HG03558 (cell line): Measurements from ENCODE around the gene TFCP2L1.

Experiments
- ATAC-seq: cut with Tn5 transposase; IDR thresholded peaks from one replicate; pipeline ENCODE4 v1.9.1; 2021; ENCODE audit warnings: moderate number of reproducible peaks; ENCODE audit not compliant: unreplicated experiment; ENCODE audit errors: extremely low read depth

TFCP2L1 gene

GRCh38 chr2:121297217-121297830 lies 12.3 kb upstream of the TFCP2L1 start:
- ATAC-seq: no peak

- ATAC-seq: no peak
Measured at GRCh38 chr2:121295911-121296650, 11.1 kb upstream of the TFCP2L1 start.

- ATAC-seq: no peak
Measured at GRCh38 chr2:121294881-121295840, 10.2 kb upstream of the TFCP2L1 start.

- ATAC-seq: no peak
Measured at GRCh38 chr2:121293450-121294325, 8.7 kb upstream of the TFCP2L1 start.

GRCh38 chr2:121291251-121291580 lies 6.2 kb upstream of the TFCP2L1 start:
- ATAC-seq: no peak

- ATAC-seq: no peak
Measured at GRCh38 chr2:121289271-121289670, 4.3 kb upstream of the TFCP2L1 start.

GRCh38 chr2:121288454-121289231 lies 3.6 kb upstream of the TFCP2L1 start:
- no peak for ATAC-seq

GRCh38 chr2:121287956-121288355 lies 3.0 kb upstream of the TFCP2L1 start:
- no peak for ATAC-seq

- ATAC-seq: no peak
Measured at GRCh38 chr2:121287146-121287798, 2.3 kb upstream of the TFCP2L1 start.

GRCh38 chr2:121286506-121286905 lies 1.5 kb upstream of the TFCP2L1 start:
- ATAC-seq: no peak

- no peak for ATAC-seq
Measured at GRCh38 chr2:121285926-121286325, 924 bp upstream of the TFCP2L1 start.

- ATAC-seq: no peak
Measured at GRCh38 chr2:121283670-121284462, 1.1 kb downstream of the TFCP2L1 start.

GRCh38 chr2:121282800-121283385 lies 2.1 kb downstream of the TFCP2L1 start:
- ATAC-seq: no peak

GRCh38 chr2:121281694-121282093 lies 3.3 kb downstream of the TFCP2L1 start:
- ATAC-seq: no peak

- no peak for ATAC-seq
Measured at GRCh38 chr2:121281107-121281506, 3.9 kb downstream of the TFCP2L1 start.

GRCh38 chr2:121279476-121280220 lies 5.4 kb downstream of the TFCP2L1 start:
- no peak for ATAC-seq

GRCh38 chr2:121276341-121276740 lies 8.7 kb downstream of the TFCP2L1 start:
- ATAC-seq: no peak
